Hepatocyte (in vitro differentiated cells): ENCODE results near the gene CAPN13. TPM values are rescaled to one million over a fixed set of nuclear protein-coding genes. Genes with fewer than 3 reads are reported as not detected.

Experiments
- DNase-seq: peaks from one replicate; pipeline ENCODE4 v3.0.0-alpha.2; 2016; ENCODE audit warnings: low spot score
- H2AFZ ChIP-seq: fragments of 200-600 bp; sonication (generic); 2 replicates; pipeline ENCODE4 v1.6.0; 2016; ENCODE audit warnings: antibody characterized with exemption, mild to moderate bottlenecking
- H3K27ac ChIP-seq: fragments of 200-600 bp; sonication (generic); 2 replicates; pipeline ENCODE4 v1.5.1; 2016; ENCODE audit warnings: mild to moderate bottlenecking
- H3K27me3 ChIP-seq: fragments of 200-600 bp; sonication (generic); 2 replicates; pipeline ENCODE4 v1.6.1; 2016
- H3K36me3 ChIP-seq: fragments of 200-600 bp; sonication (generic); replicated peaks from 2 replicates; pipeline ENCODE4 v1.5.1; 2016; ENCODE audit warnings: low read depth; ENCODE audit not compliant: insufficient read depth
- H3K4me1 ChIP-seq: fragments of 200-600 bp; sonication (generic); 2 replicates; pipeline ENCODE4 v1.5.1; 2016; ENCODE audit warnings: mild to moderate bottlenecking, moderate library complexity; ENCODE audit not compliant: insufficient read depth
- H3K4me2 ChIP-seq: fragments of 200-600 bp; sonication (generic); 2 replicates; pipeline ENCODE4 v1.6.0; 2016
- H3K4me3 ChIP-seq: fragments of 200-600 bp; sonication (generic); 2 replicates; pipeline ENCODE4 v1.5.1; 2016; ENCODE audit warnings: mild to moderate bottlenecking
- H3K79me2 ChIP-seq: fragments of 200-600 bp; sonication (generic); 2 replicates; pipeline ENCODE4 v1.6.0; 2017; ENCODE audit warnings: mild to moderate bottlenecking
- H3K9me2 ChIP-seq: fragments of 200-600 bp; sonication (generic); replicated peaks from 2 replicates; pipeline ENCODE4 v1.6.0; 2017; ENCODE audit warnings: mild to moderate bottlenecking; ENCODE audit not compliant: insufficient read depth
- H3K9me3 ChIP-seq: fragments of 200-600 bp; sonication (generic); 2 replicates; pipeline ENCODE4 v1.5.1; 2016; ENCODE audit warnings: low read depth, mild to moderate bottlenecking
- H4K20me1 ChIP-seq: fragments of 200-600 bp; sonication (generic); 2 replicates; pipeline ENCODE4 v1.6.0; 2016; ENCODE audit warnings: mild to moderate bottlenecking; ENCODE audit not compliant: insufficient read depth, poor library complexity, severe bottlenecking
- CTCF ChIP-seq: fragments of 200-600 bp; sonication (generic); IDR thresholded peaks from 2 replicates; pipeline ENCODE4 v1.5.1; 2016; ENCODE audit warnings: antibody characterized with exemption, mild to moderate bottlenecking; ENCODE audit not compliant: poor library complexity
- EZH2 ChIP-seq: fragments of 200-600 bp; sonication (generic); IDR thresholded peaks from 2 replicates; pipeline ENCODE4 v1.6.1; 2016; ENCODE audit warnings: antibody characterized with exemption, mild to moderate bottlenecking, borderline replicate concordance
- EZH2phosphoT487 ChIP-seq: fragments of 200-600 bp; sonication (generic); IDR thresholded peaks from one replicate; pipeline ENCODE4 v1.6.1; 2018; ENCODE audit warnings: antibody characterized with exemption, mild to moderate bottlenecking, low read depth, moderate library complexity; ENCODE audit not compliant: unreplicated experiment, severe bottlenecking
- WGBS: methylation state at CpG from one replicate; pipeline ENCODE4 v1.1.6; 2016; ENCODE audit warnings: low lambda C conversion rate; ENCODE audit errors: missing lambda C conversion rate; 5-methylcytosine and 5-hydroxymethylcytosine counted together
- polyA plus RNA-seq: library from polyadenylated mRNA; unstranded; fragments of >200 nt; fragmentation: Nextera tagmentation; extraction: Ambion mirVana; gene quantifications from 2 replicates; pipeline ENCODE4 v1.2.1, GENCODE V29; 2016
- total RNA-seq: library from RNA; depleted of rRNA; stranded (reverse); fragments of >200 nt; gene quantifications from 2 replicates; pipeline ENCODE4 v1.2.3, GENCODE V29; 2014

Gene CAPN13
- total and polyA plus RNA-seq, 2 experiments from 2014 or later: 5.9 to 6.0 TPM

GRCh38 chr2:30775833-30776232, 31.4 kb downstream of the CAPN13 start:
- Histone ChIP-seq H3K27me3 (no peaks in the 10 kb centered on the region), H3K27ac (no peak overlapping the region), H3K9me3 (no peaks in the 10 kb centered on the region), H4K20me1 (no peaks in the 10 kb centered on the region), H3K9me2 (no peaks in the 10 kb centered on the region), H3K4me1 (peaks cover 17% of the 10 kb centered on the region), H3K4me2 (no peak overlapping the region), H3K79me2 (no peaks in the 10 kb centered on the region), H3K36me3 (no peaks in the 10 kb centered on the region), H2AFZ (no peak overlapping the region), H3K4me3 (no peak overlapping the region)
- 62% methylated on average over 7 of the region's 7 CpGs for WGBS
- TF ChIP-seq EZH2 (no peak), EZH2phosphoT487 (no peak), CTCF (no peak)
- peak; percentile 40 for DNase-seq

GRCh38 chr2:30772021-30772705, 35.1 kb downstream of the CAPN13 start:
- Histone ChIP-seq H3K27ac (no peak overlapping the region), H2AFZ (no peak overlapping the region), H3K4me1 (peaks cover 11% of the 10 kb centered on the region), H4K20me1 (no peaks in the 10 kb centered on the region), H3K79me2 (no peaks in the 10 kb centered on the region), H3K9me3 (no peaks in the 10 kb centered on the region), H3K4me3 (no peak overlapping the region), H3K4me2 (no peak overlapping the region), H3K27me3 (no peaks in the 10 kb centered on the region), H3K36me3 (no peaks in the 10 kb centered on the region), H3K9me2 (no peaks in the 10 kb centered on the region)
- DNase-seq: no peak
- TF ChIP-seq CTCF (no peak), EZH2phosphoT487 (no peak), EZH2 (no peak)
- 98% methylated on average over 3 of the region's 3 CpGs for WGBS

- Histone ChIP-seq H3K36me3 (no peaks in the 10 kb centered on the region), H4K20me1 (no peaks in the 10 kb centered on the region), H3K4me3 (no peak overlapping the region), H3K79me2 (no peaks in the 10 kb centered on the region), H3K9me3 (no peaks in the 10 kb centered on the region), H2AFZ (no peak overlapping the region), H3K9me2 (no peaks in the 10 kb centered on the region), H3K27ac (no peak overlapping the region), H3K27me3 (no peaks in the 10 kb centered on the region), H3K4me1 (peaks cover under 1% of the 10 kb centered on the region), H3K4me2 (no peak overlapping the region)
- no peak for DNase-seq
- TF ChIP-seq EZH2 (no peak), CTCF (no peak), EZH2phosphoT487 (no peak)
- 89% methylated on average over 11 of the region's 11 CpGs for WGBS
These were observed 36.2 kb downstream of the CAPN13 start for GRCh38 chr2:30770816-30771576.
